ENCODE results near the gene MYO1H. TPM values are rescaled to one million over a fixed set of nuclear protein-coding genes. Genes with fewer than 3 reads are reported as not detected.

MYO1H gene
- total and polyA plus RNA-seq, 2 of the 13 experiments (the other 11 are each of a cell fraction or from before 2014, with no cell fraction given), result not detected

DNA sequence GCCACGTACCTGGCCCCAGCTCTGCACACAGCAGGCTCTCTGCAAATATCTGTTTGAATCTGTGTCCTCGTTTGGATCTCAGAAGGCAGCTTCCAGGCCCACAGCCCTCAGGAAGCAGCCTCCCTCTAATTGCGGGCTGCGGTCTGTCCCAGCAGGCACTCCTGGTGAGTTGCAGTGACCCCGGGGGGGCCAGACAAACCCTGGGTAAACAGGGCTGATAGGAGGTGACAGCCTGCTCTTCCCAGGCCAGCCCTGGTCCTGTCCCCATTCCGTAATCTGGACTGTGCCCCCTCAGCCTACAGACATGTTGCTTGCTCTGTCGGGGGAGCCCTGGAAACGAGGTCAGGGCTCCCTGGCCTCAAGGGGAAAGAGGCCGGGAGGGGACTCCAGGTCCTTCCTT, 40.6 kb upstream of the MYO1H start (continued):
- TF ChIP-seq, protein P1, sequence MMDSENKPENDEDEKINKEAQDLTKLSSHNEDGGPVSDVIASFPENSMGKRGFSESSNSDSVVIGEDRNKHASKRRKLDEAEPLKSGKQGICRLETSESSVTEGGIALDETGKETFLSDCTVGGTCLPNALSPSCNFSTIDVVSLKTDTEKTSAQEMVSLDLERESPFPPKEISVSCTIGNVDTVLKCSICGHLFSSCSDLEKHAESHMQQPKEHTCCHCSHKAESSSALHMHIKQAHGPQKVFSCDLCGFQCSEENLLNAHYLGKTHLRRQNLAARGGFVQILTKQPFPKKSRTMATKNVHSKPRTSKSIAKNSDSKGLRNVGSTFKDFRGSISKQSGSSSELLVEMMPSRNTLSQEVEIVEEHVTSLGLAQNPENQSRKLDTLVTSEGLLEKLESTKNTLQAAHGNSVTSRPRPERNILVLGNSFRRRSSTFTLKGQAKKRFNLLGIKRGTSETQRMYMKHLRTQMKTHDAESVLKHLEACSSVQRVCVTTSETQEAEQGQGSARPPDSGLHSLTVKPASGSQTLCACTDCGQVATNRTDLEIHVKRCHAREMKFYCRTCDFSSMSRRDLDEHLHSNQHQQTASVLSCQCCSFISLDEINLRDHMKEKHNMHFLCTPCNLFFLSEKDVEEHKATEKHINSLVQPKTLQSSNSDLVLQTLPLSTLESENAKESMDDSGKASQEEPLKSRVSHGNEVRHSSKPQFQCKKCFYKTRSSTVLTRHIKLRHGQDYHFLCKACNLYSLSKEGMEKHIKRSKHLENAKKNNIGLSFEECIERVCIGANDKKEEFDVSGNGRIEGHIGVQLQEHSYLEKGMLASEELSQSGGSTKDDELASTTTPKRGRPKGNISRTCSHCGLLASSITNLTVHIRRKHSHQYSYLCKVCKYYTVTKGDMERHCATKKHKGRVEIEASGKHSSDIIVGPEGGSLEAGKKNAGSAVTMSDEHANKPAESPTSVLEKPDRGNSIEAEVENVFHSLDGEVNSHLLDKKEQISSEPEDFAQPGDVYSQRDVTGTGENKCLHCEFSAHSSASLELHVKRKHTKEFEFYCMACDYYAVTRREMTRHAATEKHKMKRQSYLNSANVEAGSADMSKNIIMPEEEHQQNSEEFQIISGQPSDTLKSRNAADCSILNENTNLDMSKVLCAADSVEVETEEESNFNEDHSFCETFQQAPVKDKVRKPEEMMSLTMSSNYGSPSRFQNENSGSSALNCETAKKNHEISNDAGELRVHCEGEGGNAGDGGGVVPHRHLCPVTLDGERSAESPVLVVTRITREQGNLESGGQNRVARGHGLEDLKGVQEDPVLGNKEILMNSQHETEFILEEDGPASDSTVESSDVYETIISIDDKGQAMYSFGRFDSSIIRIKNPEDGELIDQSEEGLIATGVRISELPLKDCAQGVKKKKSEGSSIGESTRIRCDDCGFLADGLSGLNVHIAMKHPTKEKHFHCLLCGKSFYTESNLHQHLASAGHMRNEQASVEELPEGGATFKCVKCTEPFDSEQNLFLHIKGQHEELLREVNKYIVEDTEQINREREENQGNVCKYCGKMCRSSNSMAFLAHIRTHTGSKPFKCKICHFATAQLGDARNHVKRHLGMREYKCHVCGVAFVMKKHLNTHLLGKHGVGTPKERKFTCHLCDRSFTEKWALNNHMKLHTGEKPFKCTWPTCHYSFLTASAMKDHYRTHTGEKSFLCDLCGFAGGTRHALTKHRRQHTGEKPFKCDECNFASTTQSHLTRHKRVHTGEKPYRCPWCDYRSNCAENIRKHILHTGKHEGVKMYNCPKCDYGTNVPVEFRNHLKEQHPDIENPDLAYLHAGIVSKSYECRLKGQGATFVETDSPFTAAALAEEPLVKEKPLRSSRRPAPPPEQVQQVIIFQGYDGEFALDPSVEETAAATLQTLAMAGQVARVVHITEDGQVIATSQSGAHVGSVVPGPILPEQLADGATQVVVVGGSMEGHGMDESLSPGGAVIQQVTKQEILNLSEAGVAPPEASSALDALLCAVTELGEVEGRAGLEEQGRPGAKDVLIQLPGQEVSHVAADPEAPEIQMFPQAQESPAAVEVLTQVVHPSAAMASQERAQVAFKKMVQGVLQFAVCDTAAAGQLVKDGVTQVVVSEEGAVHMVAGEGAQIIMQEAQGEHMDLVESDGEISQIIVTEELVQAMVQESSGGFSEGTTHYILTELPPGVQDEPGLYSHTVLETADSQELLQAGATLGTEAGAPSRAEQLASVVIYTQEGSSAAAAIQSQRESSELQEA (CRISPR knock-in tag; IDR thresholded peaks at IDR 0.05; ENCODE audit: not compliant biosample characterization), result no peak
- TF ChIP-seq, protein P2, sequence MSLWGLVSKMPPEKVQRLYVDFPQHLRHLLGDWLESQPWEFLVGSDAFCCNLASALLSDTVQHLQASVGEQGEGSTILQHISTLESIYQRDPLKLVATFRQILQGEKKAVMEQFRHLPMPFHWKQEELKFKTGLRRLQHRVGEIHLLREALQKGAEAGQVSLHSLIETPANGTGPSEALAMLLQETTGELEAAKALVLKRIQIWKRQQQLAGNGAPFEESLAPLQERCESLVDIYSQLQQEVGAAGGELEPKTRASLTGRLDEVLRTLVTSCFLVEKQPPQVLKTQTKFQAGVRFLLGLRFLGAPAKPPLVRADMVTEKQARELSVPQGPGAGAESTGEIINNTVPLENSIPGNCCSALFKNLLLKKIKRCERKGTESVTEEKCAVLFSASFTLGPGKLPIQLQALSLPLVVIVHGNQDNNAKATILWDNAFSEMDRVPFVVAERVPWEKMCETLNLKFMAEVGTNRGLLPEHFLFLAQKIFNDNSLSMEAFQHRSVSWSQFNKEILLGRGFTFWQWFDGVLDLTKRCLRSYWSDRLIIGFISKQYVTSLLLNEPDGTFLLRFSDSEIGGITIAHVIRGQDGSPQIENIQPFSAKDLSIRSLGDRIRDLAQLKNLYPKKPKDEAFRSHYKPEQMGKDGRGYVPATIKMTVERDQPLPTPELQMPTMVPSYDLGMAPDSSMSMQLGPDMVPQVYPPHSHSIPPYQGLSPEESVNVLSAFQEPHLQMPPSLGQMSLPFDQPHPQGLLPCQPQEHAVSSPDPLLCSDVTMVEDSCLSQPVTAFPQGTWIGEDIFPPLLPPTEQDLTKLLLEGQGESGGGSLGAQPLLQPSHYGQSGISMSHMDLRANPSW (CRISPR knock-in tag; IDR thresholded peaks at IDR 0.05; ENCODE audit: borderline replicate concordance), result no peak
- TF ChIP-seq, protein P3, sequence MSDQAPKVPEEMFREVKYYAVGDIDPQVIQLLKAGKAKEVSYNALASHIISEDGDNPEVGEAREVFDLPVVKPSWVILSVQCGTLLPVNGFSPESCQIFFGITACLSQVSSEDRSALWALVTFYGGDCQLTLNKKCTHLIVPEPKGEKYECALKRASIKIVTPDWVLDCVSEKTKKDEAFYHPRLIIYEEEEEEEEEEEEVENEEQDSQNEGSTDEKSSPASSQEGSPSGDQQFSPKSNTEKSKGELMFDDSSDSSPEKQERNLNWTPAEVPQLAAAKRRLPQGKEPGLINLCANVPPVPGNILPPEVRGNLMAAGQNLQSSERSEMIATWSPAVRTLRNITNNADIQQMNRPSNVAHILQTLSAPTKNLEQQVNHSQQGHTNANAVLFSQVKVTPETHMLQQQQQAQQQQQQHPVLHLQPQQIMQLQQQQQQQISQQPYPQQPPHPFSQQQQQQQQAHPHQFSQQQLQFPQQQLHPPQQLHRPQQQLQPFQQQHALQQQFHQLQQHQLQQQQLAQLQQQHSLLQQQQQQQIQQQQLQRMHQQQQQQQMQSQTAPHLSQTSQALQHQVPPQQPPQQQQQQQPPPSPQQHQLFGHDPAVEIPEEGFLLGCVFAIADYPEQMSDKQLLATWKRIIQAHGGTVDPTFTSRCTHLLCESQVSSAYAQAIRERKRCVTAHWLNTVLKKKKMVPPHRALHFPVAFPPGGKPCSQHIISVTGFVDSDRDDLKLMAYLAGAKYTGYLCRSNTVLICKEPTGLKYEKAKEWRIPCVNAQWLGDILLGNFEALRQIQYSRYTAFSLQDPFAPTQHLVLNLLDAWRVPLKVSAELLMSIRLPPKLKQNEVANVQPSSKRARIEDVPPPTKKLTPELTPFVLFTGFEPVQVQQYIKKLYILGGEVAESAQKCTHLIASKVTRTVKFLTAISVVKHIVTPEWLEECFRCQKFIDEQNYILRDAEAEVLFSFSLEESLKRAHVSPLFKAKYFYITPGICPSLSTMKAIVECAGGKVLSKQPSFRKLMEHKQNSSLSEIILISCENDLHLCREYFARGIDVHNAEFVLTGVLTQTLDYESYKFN (CRISPR knock-in tag; conservative IDR thresholded peaks at IDR 0.05), result peak; percentile 69
- TF ChIP-seq ZNF790 (CRISPR knock-in tag; IDR thresholded peaks at IDR 0.05; ENCODE audit: borderline replicate concordance), result no peak
- peak; percentile 97 for TF ChIP-seq PHF21A (CRISPR knock-in tag; IDR thresholded peaks at IDR 0.05)
- TF ChIP-seq, protein P4, sequence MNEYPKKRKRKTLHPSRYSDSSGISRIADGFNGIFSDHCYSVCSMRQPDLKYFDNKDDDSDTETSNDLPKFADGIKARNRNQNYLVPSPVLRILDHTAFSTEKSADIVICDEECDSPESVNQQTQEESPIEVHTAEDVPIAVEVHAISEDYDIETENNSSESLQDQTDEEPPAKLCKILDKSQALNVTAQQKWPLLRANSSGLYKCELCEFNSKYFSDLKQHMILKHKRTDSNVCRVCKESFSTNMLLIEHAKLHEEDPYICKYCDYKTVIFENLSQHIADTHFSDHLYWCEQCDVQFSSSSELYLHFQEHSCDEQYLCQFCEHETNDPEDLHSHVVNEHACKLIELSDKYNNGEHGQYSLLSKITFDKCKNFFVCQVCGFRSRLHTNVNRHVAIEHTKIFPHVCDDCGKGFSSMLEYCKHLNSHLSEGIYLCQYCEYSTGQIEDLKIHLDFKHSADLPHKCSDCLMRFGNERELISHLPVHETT (CRISPR knock-in tag; conservative IDR thresholded peaks at IDR 0.05), result no peak
- TF ChIP-seq, protein P5, sequence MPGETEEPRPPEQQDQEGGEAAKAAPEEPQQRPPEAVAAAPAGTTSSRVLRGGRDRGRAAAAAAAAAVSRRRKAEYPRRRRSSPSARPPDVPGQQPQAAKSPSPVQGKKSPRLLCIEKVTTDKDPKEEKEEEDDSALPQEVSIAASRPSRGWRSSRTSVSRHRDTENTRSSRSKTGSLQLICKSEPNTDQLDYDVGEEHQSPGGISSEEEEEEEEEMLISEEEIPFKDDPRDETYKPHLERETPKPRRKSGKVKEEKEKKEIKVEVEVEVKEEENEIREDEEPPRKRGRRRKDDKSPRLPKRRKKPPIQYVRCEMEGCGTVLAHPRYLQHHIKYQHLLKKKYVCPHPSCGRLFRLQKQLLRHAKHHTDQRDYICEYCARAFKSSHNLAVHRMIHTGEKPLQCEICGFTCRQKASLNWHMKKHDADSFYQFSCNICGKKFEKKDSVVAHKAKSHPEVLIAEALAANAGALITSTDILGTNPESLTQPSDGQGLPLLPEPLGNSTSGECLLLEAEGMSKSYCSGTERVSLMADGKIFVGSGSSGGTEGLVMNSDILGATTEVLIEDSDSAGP (CRISPR knock-in tag; IDR thresholded peaks at IDR 0.05; ENCODE audit: borderline replicate concordance), result peak; percentile 65; the same call in 1 of the 2 replicates
- TF ChIP-seq ZSCAN21 (CRISPR knock-in tag; IDR thresholded peaks at IDR 0.05; ENCODE audit: borderline replicate concordance), result no peak
- TF ChIP-seq, protein P6, sequence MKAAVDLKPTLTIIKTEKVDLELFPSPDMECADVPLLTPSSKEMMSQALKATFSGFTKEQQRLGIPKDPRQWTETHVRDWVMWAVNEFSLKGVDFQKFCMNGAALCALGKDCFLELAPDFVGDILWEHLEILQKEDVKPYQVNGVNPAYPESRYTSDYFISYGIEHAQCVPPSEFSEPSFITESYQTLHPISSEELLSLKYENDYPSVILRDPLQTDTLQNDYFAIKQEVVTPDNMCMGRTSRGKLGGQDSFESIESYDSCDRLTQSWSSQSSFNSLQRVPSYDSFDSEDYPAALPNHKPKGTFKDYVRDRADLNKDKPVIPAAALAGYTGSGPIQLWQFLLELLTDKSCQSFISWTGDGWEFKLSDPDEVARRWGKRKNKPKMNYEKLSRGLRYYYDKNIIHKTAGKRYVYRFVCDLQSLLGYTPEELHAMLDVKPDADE (CRISPR knock-in tag; IDR thresholded peaks at IDR 0.05), result no peak

Data from HepG2 (cell line).